Astrocyte (in vitro differentiated cells and primary cell): ENCODE data around the gene IL20RA.

Source experiments
- CTCF ChIP-seq: IDR thresholded peaks from 2 replicates; pipeline ENCODE4 v1.5.1; 2011; ENCODE audit warnings: low read depth, mild to moderate bottlenecking, inconsistent platforms, low read length, moderate library complexity; ENCODE audit not compliant: insufficient read depth
- EZH2 ChIP-seq: IDR thresholded peaks from 2 replicates; pipeline ENCODE4 v1.6.1; 2012; ENCODE audit warnings: mild to moderate bottlenecking, low read length, inconsistent platforms; ENCODE audit not compliant: insufficient read depth

DNA sequence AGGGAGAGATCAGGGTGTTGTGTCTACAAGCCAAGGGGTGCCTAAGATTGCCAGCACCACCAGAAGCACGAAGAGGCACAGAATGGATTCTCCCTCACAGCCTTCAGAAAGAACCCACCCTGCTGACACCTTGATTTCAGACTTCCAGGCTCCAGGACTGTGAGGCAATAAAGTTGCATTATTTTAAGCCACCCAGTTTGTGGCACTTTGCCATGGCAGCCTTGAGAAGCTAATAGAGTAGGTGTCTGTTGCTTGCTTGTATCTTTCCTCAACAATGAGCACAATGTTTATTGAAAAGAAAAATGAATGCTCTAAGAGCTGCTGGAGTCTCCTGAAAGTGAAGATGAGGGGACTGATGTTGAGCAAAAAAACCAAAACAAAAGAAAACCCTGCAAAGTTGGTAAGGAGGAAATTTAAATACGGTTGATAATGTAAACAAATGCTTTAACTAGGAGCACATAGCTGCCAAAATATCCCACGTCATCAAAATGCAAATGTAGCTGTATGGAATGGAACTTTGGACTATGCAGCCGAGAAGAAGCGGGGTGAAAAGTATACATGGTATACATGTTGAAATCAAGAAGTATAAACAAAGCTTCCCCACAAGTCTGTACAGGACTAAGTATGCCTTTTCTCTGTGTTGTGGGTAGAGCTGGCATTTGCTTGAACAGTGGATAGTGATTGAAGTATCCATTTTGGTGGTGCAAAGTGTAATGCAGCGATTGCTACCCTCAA is 8.0 kb downstream of the IL20RA start:
- TF ChIP-seq EZH2 (no peak), CTCF (no peak)
